OCI-LY3 (cell line): ENCODE measurements around the gene FKRP.
"Not testable (repeated sequence)": the region's sequence is repeated elsewhere in the genome, so short reads cannot be mapped to it uniquely, and the experiment has no call there.

Source experiments
- EZH2phosphoT487 ChIP-seq: fragments of 200-600 bp; shearing (Covaris generic); IDR thresholded peaks from 2 replicates; pipeline ENCODE4 v1.6.1; 2018; ENCODE audit warnings: antibody characterized with exemption, mixed run types, low read depth
- TF ChIP-seq, protein P1 (sequence below): fragments of 200-600, 300-600 bp; sonication (generic); IDR thresholded peaks from 2 replicates; pipeline ENCODE4 v1.5.1; 2014; ENCODE audit warnings: antibody characterized with exemption, low read length, low read depth

DNA sequence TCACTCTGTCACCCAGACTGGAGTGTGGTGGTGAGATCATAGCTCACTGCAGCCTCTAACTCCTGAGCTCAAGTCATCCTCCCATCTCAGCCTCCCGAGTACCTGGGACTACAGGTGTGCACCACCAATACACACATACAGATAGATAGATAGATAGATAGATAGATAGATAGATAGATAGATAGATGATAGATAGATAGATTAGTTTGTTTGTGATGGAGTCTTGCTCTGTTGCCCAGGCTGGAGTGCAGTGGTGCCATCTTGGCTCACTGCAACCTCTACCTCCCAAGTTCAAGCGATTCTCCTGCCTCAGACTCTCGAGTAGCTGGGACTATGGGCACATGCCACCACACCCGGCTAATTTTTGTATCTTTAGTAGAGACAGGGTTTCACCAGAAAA lies 58.6 kb downstream of the FKRP start:
- TF ChIP-seq, protein P1, sequence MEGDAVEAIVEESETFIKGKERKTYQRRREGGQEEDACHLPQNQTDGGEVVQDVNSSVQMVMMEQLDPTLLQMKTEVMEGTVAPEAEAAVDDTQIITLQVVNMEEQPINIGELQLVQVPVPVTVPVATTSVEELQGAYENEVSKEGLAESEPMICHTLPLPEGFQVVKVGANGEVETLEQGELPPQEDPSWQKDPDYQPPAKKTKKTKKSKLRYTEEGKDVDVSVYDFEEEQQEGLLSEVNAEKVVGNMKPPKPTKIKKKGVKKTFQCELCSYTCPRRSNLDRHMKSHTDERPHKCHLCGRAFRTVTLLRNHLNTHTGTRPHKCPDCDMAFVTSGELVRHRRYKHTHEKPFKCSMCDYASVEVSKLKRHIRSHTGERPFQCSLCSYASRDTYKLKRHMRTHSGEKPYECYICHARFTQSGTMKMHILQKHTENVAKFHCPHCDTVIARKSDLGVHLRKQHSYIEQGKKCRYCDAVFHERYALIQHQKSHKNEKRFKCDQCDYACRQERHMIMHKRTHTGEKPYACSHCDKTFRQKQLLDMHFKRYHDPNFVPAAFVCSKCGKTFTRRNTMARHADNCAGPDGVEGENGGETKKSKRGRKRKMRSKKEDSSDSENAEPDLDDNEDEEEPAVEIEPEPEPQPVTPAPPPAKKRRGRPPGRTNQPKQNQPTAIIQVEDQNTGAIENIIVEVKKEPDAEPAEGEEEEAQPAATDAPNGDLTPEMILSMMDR: not testable (repeated sequence)
- not testable (repeated sequence) for TF ChIP-seq EZH2phosphoT487
